Inferior parietal cortex (tissue), 1 donor: ENCODE results near the gene NPIPA1.
"Not testable (repeated sequence)": the region's sequence is repeated elsewhere in the genome, so short reads cannot be mapped to it uniquely, and the experiment has no call there.

Experiments used
- DNase-seq: peaks from one replicate; pipeline ENCODE4 v3.0.0-alpha.2; 2016; ENCODE audit errors: extremely low spot score

Gene NPIPA1

GRCh38 chr16:14930246-14930645 lies 7.0 kb upstream of the NPIPA1 start:
- not testable (repeated sequence) for DNase-seq

- not testable (repeated sequence) for DNase-seq
These were observed 6.3 kb upstream of the NPIPA1 start for GRCh38 chr16:14930971-14931370.

GRCh38 chr16:14932581-14933375 lies 4.5 kb upstream of the NPIPA1 start:
- not testable (repeated sequence) for DNase-seq

GRCh38 chr16:14937994-14938393 lies 751 bp downstream of the NPIPA1 start:
- not testable (repeated sequence) for DNase-seq

GRCh38 chr16:14942686-14943085 lies 5.4 kb downstream of the NPIPA1 start:
- not testable (repeated sequence) for DNase-seq

- DNase-seq, result no peak
These were observed 18.4 kb downstream of the NPIPA1 start for GRCh38 chr16:14955546-14956231.

- DNase-seq, result no peak
These were observed 20.5 kb downstream of the NPIPA1 start for GRCh38 chr16:14957576-14958322.

- DNase-seq, result no peak
These were observed 21.0 kb downstream of the NPIPA1 start for GRCh38 chr16:14958323-14958600.

- no peak for DNase-seq
These were observed 21.7 kb downstream of the NPIPA1 start for GRCh38 chr16:14958970-14959369.

GRCh38 chr16:14961405-14962186 lies 24.4 kb downstream of the NPIPA1 start:
- no peak for DNase-seq

GRCh38 chr16:14963281-14964173 lies 26.3 kb downstream of the NPIPA1 start:
- DNase-seq, result no peak

GRCh38 chr16:14965328-14965727 lies 28.1 kb downstream of the NPIPA1 start:
- no peak for DNase-seq

GRCh38 chr16:14969795-14970194 lies 32.6 kb downstream of the NPIPA1 start:
- not testable (repeated sequence) for DNase-seq

- DNase-seq, result not testable (repeated sequence)
These were observed 34.5 kb downstream of the NPIPA1 start for GRCh38 chr16:14971621-14972228.

GRCh38 chr16:14973785-14974322 lies 36.6 kb downstream of the NPIPA1 start:
- DNase-seq, result not testable (repeated sequence)

- DNase-seq, result peak; percentile 50
These were observed 37.0 kb downstream of the NPIPA1 start for GRCh38 chr16:14974331-14974655.

- peak; percentile 85 for DNase-seq
These were observed 37.6 kb downstream of the NPIPA1 start, which contains the start of gene PDXDC1 for GRCh38 chr16:14974656-14975417. Gene PDXDC1, plus strand, starts transcription at chr16:14975026. Its CDS starts 174 bp downstream, at chr16:14975200.

GRCh38 chr16:14975418-14976194 lies 38.4 kb downstream of the NPIPA1 start:
- DNase-seq, result not testable (repeated sequence)
